ENCODE results near the gene CBLN3. TPM values are rescaled to one million over a fixed set of nuclear protein-coding genes. Genes with fewer than 3 reads are reported as not detected.
A peak's percentile ranks its signal among the peaks of the same experiment; 100 is the strongest.

Gene CBLN3
- total and polyA plus RNA-seq, 4 donors = 1.7 to 4.9 (median 2.0) TPM

DNA sequence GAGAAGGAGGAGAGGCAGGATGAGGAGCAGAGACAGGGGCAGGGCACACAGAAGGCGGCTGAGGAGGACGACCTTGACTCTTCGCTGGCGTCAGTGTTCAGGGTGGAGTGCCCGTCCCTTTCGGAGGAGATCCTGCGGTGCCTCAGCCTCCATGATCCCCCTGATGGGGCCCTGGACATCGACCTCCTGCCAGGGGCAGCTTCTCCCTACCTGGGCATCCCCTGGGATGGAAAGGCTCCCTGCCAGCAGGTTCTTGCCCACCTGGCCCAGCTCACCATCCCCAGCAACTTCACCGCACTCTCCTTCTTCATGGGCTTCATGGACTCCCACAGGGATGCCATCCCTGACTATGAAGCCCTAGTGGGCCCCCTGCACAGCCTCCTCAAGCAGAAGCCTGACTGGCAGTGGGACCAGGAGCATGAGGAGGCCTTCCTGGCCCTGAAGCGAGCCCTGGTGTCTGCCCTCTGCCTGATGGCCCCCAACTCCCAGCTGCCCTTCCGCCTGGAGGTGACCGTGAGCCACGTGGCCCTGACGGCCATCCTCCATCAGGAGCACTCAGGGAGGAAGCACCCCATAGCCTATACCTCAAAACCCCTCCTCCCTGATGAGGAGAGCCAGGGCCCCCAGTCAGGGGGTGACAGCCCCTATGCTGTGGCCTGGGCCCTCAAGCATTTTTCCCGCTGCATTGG, 14.6 kb downstream of the CBLN3 start:
- Histone ChIP-seq H3K27ac (ENCODE audit: low read depth in 1 of 2, low read length in 1 of 2) (no peak overlapping the region), H3K27me3 (ENCODE audit: control insufficient read depth in 3 of 3, insufficient read depth in 3 of 3, low read length in 2 of 3) (no peaks in the 10 kb centered on the region), H3K9me3 (ENCODE audit: control insufficient read depth in 4 of 4, insufficient read depth in 3 of 4, low read length in 3 of 4) (no peaks in the 10 kb centered on the region), H3K4me1 (ENCODE audit: control insufficient read depth in 5 of 5, insufficient read depth in 5 of 5, low read length in 5 of 5) (peaks cover 0 to 7% (median 3%) of the 10 kb centered on the region in 5 donors), H3K36me3 (ENCODE audit: control insufficient read depth in 4 of 4, insufficient read depth in 4 of 4, low read length in 4 of 4) (peaks cover 0 to 48% (median 27%) of the 10 kb centered on the region in 4 donors), H3K9ac (ENCODE audit: insufficient read depth in 1 of 2, low read length in 2 of 2) (no peak overlapping the region), H3K4me3 (no peak overlapping the region)
- TF ChIP-seq, protein P1, sequence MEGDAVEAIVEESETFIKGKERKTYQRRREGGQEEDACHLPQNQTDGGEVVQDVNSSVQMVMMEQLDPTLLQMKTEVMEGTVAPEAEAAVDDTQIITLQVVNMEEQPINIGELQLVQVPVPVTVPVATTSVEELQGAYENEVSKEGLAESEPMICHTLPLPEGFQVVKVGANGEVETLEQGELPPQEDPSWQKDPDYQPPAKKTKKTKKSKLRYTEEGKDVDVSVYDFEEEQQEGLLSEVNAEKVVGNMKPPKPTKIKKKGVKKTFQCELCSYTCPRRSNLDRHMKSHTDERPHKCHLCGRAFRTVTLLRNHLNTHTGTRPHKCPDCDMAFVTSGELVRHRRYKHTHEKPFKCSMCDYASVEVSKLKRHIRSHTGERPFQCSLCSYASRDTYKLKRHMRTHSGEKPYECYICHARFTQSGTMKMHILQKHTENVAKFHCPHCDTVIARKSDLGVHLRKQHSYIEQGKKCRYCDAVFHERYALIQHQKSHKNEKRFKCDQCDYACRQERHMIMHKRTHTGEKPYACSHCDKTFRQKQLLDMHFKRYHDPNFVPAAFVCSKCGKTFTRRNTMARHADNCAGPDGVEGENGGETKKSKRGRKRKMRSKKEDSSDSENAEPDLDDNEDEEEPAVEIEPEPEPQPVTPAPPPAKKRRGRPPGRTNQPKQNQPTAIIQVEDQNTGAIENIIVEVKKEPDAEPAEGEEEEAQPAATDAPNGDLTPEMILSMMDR (IDR thresholded peaks at IDR 0.05; ENCODE audit: control extremely low read depth, extremely low read depth) = no peak
- DNase-seq = no peak
- 90 to 94% methylated on average over 15 of the region's 15 CpGs for WGBS, 2 donors
- ATAC-seq (ENCODE audit: insufficient read depth, low FRiP score) = no peak

DNA sequence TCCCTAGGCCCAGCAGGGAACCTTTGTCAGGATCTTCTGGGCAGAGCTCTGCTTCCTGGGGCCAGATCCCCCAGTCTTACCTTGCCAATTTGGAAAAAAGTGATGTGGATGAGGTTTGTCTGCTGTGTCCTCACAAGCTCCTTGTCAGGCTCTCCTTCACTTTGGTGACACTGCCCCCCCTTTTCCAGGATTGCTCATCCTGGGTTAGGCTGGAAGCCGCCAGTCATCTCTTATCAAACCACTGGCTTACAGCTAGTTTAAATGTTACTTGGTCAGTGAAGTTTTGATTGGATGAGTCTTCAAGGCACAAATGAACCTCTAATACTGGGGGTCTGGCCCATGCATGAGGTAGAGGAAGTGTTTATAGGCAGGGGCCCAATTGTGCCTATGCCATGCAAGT, 15.4 kb downstream of the CBLN3 start:
- 91 to 100% methylated on average over 1 of the region's 1 CpG for WGBS, 2 donors
- ATAC-seq (ENCODE audit: insufficient read depth, low FRiP score) = no peak
- Histone ChIP-seq H3K27ac (ENCODE audit: low read depth in 1 of 2, low read length in 1 of 2) (no peak overlapping the region), H3K27me3 (ENCODE audit: control insufficient read depth in 3 of 3, insufficient read depth in 3 of 3, low read length in 2 of 3) (no peaks in the 10 kb centered on the region), H3K4me1 (ENCODE audit: control insufficient read depth in 5 of 5, insufficient read depth in 5 of 5, low read length in 5 of 5) (peaks cover 0 to 10% (median 3%) of the 10 kb centered on the region in 5 donors), H3K4me3 (no peak overlapping the region), H3K9me3 (ENCODE audit: control insufficient read depth in 4 of 4, insufficient read depth in 3 of 4, low read length in 3 of 4) (no peaks in the 10 kb centered on the region), H3K36me3 (ENCODE audit: control insufficient read depth in 4 of 4, insufficient read depth in 4 of 4, low read length in 4 of 4) (peaks cover 0 to 55% (median 31%) of the 10 kb centered on the region in 4 donors), H3K9ac (ENCODE audit: insufficient read depth in 1 of 2, low read length in 2 of 2) (no peak overlapping the region)
- TF ChIP-seq, protein P1 (IDR thresholded peaks at IDR 0.05; ENCODE audit: control extremely low read depth, extremely low read depth) = no peak
- DNase-seq = no peak

DNA sequence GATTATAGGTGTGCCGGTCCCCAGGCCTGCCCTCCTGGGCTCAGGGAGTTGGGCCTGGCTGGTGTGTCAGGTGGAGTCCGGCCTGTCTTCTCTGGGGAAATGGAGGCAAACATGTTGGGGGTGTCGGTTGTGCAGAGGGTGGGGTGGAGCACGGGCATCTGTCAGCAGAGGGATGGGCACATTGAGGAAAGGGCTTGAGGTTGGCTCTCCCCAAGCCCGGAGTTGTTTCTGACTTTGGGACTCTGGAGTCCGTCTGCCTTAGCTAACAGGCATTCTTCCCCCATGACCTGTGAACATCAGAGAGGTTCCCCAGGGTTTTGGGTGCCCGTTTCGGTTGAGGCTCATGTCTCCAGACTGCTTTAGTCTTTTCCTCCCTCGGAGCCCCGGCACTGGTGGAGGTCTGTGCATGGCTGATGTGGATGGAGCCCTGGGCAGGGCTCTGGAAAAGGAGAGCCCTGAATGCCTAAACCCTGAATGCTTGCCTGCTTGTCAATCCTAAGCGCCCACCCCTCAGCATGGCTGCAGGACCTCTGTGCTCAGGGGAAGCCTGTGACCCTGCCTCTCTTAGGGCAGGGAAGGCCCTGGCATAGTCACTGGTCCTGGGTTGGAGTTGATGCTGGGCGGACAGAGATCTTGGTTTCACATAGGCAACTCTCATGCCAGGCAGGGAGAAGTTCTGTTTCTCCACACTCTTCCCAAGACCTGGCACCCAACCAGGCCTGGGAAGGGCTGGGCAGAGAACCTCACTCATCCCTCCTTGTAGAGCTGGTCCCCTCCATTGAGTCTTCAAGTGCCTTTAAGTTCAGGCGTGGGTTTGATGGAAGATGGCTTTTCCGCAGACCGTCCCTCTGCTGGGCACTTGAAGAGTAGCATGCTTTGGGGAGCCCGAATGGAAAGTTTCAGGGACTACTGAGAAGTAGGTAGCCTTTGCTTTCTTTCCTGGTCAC, 17.8 kb downstream of the CBLN3 start:
- peak; percentile 63 for ATAC-seq (ENCODE audit: insufficient read depth, low FRiP score)
- Histone ChIP-seq H3K9me3 (ENCODE audit: control insufficient read depth in 4 of 4, insufficient read depth in 3 of 4, low read length in 3 of 4) (no peaks in the 10 kb centered on the region), H3K36me3 (ENCODE audit: control insufficient read depth in 4 of 4, insufficient read depth in 4 of 4, low read length in 4 of 4) (peaks cover 0 to 60% (median 44%) of the 10 kb centered on the region in 4 donors), H3K4me1 (ENCODE audit: control insufficient read depth in 5 of 5, insufficient read depth in 5 of 5, low read length in 5 of 5) (peaks cover 0 to 22% (median 3%) of the 10 kb centered on the region in 5 donors), H3K27ac (ENCODE audit: low read depth in 1 of 2, low read length in 1 of 2) (no peak overlapping the region), H3K4me3 (no peak overlapping the region), H3K9ac (ENCODE audit: insufficient read depth in 1 of 2, low read length in 2 of 2) (no peak overlapping the region), H3K27me3 (ENCODE audit: control insufficient read depth in 3 of 3, insufficient read depth in 3 of 3, low read length in 2 of 3) (no peaks in the 10 kb centered on the region)
- WGBS, 2 donors = 70 to 75% methylated on average over 16 of the region's 16 CpGs
- peak; percentile 59 to 70 (median 70) for DNase-seq
- TF ChIP-seq, protein P1 (IDR thresholded peaks at IDR 0.05; ENCODE audit: control extremely low read depth, extremely low read depth) = peak; percentile 28
